ENCODE data around the gene CPT1B. TPM values are rescaled to one million over a fixed set of nuclear protein-coding genes. Genes with fewer than 3 reads are reported as not detected.

Gene CPT1B
- total RNA-seq, 4 donors from 2014 or later, result 34.2 to 111 (median 37.6) TPM

- DNase-seq, result peak; percentile 77
- Histone ChIP-seq H3K36me3 (no peaks in the 10 kb centered on the region), H3K4me3 (peak overlapping the region; percentile 42 to 60 (median 53)), H3K9me3 (no peaks in the 10 kb centered on the region), H3K4me1 (peaks cover 11 to 61% (median 35%) of the 10 kb centered on the region in 4 donors), H3K27me3 (peaks cover 13% of the 10 kb centered on the region), H3K27ac (peak overlapping the region; percentile 94 to 99 (median 96))
- 1% methylated on average over 16 of the region's 44 CpGs; no CpG with 5 or more reads in 1 of the 2 donors for WGBS, 2 donors (ENCODE audit: low coverage in 1 of 2)
- in situ Hi-C loops (cut with MboI; ENCODE audit: low pct_ligation_motif_present in 1 of 4, low pct_unique_long_range_greater_than_20kb in 1 of 4, low sequenced_read_pairs in 3 of 4) (no loop called here), intact Hi-C loops (cut with DNase I; ENCODE audit: low total_unique reads) (no loop called here)
- TF ChIP-seq CTCF (IDR thresholded peaks at IDR 0.05) (no peak), POLR2AphosphoS5 (IDR thresholded peaks at IDR 0.05) (peak in 2 of 3 donors; percentile 35 to 78)
These were observed 46.7 kb downstream of the CPT1B start for GRCh38 chr22:50531546-50531961.

- Histone ChIP-seq H3K4me1 (peaks cover 12 to 66% (median 39%) of the 10 kb centered on the region in 4 donors), H3K27me3 (peaks cover 13% of the 10 kb centered on the region), H3K9me3 (no peaks in the 10 kb centered on the region), H3K36me3 (no peaks in the 10 kb centered on the region), H3K4me3 (peak overlapping the region; percentile 42 to 60 (median 53)), H3K27ac (peak overlapping the region; percentile 94 to 99 (median 96))
- TF ChIP-seq CTCF (IDR thresholded peaks at IDR 0.05) (no peak), POLR2AphosphoS5 (IDR thresholded peaks at IDR 0.05) (peak; percentile 87 to 91 (median 91)), POLR2A (IDR thresholded peaks at IDR 0.05) (peak; percentile 85), EP300 (IDR thresholded peaks at IDR 0.05; ENCODE audit: low read depth) (no peak)
- in situ Hi-C loops (cut with MboI; ENCODE audit: low pct_ligation_motif_present in 1 of 4, low pct_unique_long_range_greater_than_20kb in 1 of 4, low sequenced_read_pairs in 3 of 4) (no loop called here), intact Hi-C loops (cut with DNase I; ENCODE audit: low total_unique reads) (no loop called here)
- peak; percentile 93 for DNase-seq
- 3% methylated on average over 50 of the region's 53 CpGs; no CpG with 5 or more reads in 1 of the 2 donors for WGBS, 2 donors (ENCODE audit: low coverage in 1 of 2)
These were observed 47.2 kb downstream of the CPT1B start for GRCh38 chr22:50530877-50531545.

GRCh38 chr22:50530580-50530876, 47.7 kb downstream of the CPT1B start:
- peak overlapping the region; percentile 94 to 99 (median 96) for H3K27ac ChIP-seq
- no peak for DNase-seq
- in situ Hi-C loops (cut with MboI; ENCODE audit: low pct_ligation_motif_present in 1 of 4, low pct_unique_long_range_greater_than_20kb in 1 of 4, low sequenced_read_pairs in 3 of 4) (no loop called here), intact Hi-C loops (cut with DNase I; ENCODE audit: low total_unique reads) (no loop called here)
- TF ChIP-seq EP300 (IDR thresholded peaks at IDR 0.05; ENCODE audit: low read depth) (no peak), CTCF (IDR thresholded peaks at IDR 0.05) (no peak), POLR2A (IDR thresholded peaks at IDR 0.05) (no peak), POLR2AphosphoS5 (IDR thresholded peaks at IDR 0.05) (no peak)
- peaks cover 12 to 66% (median 39%) of the 10 kb centered on the region in 4 donors for H3K4me1 ChIP-seq
- H3K27me3 ChIP-seq, result peaks cover 13% of the 10 kb centered on the region
- WGBS, 2 donors (ENCODE audit: low coverage in 1 of 2), result 5% methylated on average over 13 of the region's 21 CpGs; no CpG with 5 or more reads in 1 of the 2 donors
- H3K36me3 ChIP-seq, result no peaks in the 10 kb centered on the region
- peak overlapping the region; percentile 42 to 60 (median 53) for H3K4me3 ChIP-seq
- H3K9me3 ChIP-seq, result no peaks in the 10 kb centered on the region

GRCh38 chr22:50529897-50530579, 48.2 kb downstream of the CPT1B start, which contains the start of gene TYMP:
Gene TYMP (minus strand): TSS chr22:50530012. CDS start chr22:50529709, 303 bp downstream.
- WGBS, 2 donors (ENCODE audit: low coverage in 1 of 2), result 0% methylated on average over 22 of the region's 92 CpGs; no CpG with 5 or more reads in 1 of the 2 donors
- Histone ChIP-seq H3K4me1 (peaks cover 12 to 66% (median 41%) of the 10 kb centered on the region in 4 donors), H3K36me3 (no peaks in the 10 kb centered on the region), H3K9me3 (no peaks in the 10 kb centered on the region), H3K27ac (peak within 1 kb of the TSS; percentile 94 to 99 (median 96)), H3K27me3 (peaks cover 13% of the 10 kb centered on the region), H3K4me3 (peak within 1 kb of the TSS; percentile 42 to 60 (median 53))
- in situ Hi-C loops (cut with MboI; ENCODE audit: low pct_ligation_motif_present in 1 of 4, low pct_unique_long_range_greater_than_20kb in 1 of 4, low sequenced_read_pairs in 3 of 4), result no loop called here
- TF ChIP-seq EP300 (IDR thresholded peaks at IDR 0.05; ENCODE audit: low read depth) (no peak), POLR2AphosphoS5 (IDR thresholded peaks at IDR 0.05) (peak; percentile 76 to 93 (median 90)), POLR2A (IDR thresholded peaks at IDR 0.05) (peak; percentile 75)
- intact Hi-C loops (cut with DNase I; ENCODE audit: low total_unique reads), result no loop called here
- peak; percentile 90 for DNase-seq
